Measurements from ENCODE around the gene FAM47A. TPM values are rescaled to one million over a fixed set of nuclear protein-coding genes. Genes with fewer than 3 reads are reported as not detected.

The FAM47A gene
- not detected for polyA plus RNA-seq (2012; ENCODE audit: insufficient read depth, insufficient read length)

- no peak for DNase-seq (ENCODE audit: low read depth, low spot score)
Observed at GRCh38 chrX:34132028-34132427, at the start of gene FAM47A. TSS of gene FAM47A (minus strand) at chrX:34132314. CDS start at chrX:34132278, 36 bp downstream.

GRCh38 chrX:34147345-34147744 is 15.2 kb upstream of the FAM47A start:
- no peak overlapping the region for H3K4me3 ChIP-seq (ENCODE audit: low read length)
- no peak for DNase-seq (ENCODE audit: low read depth, low spot score)

More at GRCh38 chrX:34132028-34132427, at the start of gene FAM47A:
- no peak within 1 kb of the TSS for H3K4me3 ChIP-seq (ENCODE audit: low read length)

DNA sequence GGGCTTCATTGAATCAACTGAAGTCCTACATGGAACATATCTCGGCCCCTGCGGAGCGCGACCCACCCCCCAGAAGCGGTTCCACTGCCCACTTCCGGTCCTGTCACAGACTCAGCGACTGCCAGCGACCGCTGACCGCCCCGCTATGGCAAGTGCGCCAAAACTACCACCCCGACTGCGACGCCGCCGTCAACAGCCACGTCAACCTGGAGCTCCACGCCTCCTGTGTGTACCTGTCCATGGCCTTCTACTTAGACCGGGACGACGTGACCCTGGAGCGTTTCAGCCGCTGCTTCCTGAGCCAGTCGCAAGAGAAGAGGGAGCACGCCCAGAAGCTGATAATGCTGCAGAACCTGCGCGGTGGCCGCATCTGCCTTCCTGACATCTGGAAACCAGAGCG is 14.8 kb upstream of the FAM47A start:
- no peak overlapping the region for H3K4me3 ChIP-seq (ENCODE audit: low read length)
- no peak for DNase-seq (ENCODE audit: low read depth, low spot score)

DNA sequence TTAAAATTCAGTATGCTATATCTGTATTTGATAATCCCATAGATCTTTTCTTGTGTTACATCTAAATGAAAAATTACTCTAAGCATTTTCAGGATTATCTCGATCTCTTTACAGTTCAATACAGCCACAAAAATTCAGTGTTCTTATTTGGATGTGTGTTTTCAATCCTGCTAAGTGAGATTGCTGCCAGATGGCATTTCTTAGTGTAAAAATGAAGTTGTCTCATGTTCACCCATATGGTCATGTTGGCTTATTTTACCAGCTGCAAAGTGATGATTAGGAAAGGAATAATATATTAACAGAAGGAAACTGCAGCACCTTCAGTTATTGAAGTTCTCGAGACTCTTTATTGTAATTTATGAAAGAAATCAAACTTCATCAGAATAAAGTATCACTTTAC is 12.1 kb upstream of the FAM47A start:
- no peak overlapping the region for H3K4me3 ChIP-seq (ENCODE audit: low read length)
- no peak for DNase-seq (ENCODE audit: low read depth, low spot score)

DNA sequence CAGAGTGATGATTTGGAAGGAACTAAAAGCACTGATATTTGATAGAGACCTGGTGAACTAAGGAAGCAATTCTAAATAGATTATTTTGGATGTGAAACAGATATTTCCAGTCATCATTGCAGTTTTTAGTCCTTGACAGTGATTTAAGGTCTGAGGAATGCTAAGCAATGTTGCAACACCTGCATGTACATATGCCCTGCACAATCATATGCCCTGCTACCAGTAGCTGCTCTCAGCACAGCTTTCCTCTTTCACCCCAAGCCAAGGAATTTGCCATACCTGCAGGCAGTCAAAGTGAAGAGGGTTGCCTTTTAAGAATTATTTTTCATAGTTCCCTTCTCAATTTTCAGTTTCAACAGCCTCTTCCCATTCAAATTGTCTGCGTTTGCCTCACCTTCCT is 8.7 kb upstream of the FAM47A start:
- H3K4me3 ChIP-seq (ENCODE audit: low read length), result no peak overlapping the region
- DNase-seq (ENCODE audit: low read depth, low spot score), result no peak

DNA sequence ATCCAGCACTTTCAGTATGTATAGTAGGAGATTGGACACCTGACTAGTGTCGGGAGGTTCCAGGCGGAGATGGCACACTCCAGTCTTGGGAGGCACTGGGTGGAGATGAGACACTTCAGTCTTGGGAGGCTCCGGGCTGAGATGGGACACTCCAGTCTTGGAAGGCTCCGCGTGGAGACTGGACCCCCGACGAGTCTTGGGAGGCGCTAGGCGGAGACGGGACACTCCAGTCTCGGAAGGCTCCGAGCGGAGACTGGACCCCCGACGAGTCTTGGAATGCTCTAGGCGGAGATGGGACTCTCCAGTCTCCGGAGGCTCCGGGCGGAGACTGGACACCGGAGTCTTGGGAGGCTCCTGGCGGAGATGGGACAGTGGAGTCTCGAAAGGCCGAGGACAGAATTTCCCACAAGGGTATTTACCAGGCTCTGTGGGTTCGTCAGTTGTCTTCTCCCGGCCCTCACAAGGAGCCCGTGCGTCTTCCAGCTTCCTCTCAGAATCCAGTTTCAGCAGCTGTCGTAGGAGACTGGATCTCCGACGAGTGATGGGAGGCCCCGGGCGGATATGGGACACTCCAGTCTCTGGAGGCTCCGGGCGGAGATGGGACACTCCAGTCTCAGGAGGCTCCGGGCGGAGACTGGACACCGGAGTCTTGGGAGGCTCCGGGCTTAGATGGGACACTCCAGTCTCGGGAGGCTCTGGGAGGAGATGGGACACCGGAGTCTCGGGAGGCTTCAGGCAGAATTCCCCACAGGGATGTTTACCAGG is 952 bp downstream of the FAM47A start:
- no peak overlapping the region for H3K4me3 ChIP-seq (ENCODE audit: low read length)
- DNase-seq (ENCODE audit: low read depth, low spot score), result no peak

GRCh38 chrX:34130501-34130900 is 1.6 kb downstream of the FAM47A start:
- H3K4me3 ChIP-seq (ENCODE audit: low read length), result no peak overlapping the region
- no peak for DNase-seq (ENCODE audit: low read depth, low spot score)

GRCh38 chrX:34126011-34126410 is 6.1 kb downstream of the FAM47A start:
- H3K4me3 ChIP-seq (ENCODE audit: low read length), result no peak overlapping the region

GRCh38 chrX:34119122-34119521 is 13.0 kb downstream of the FAM47A start:
- H3K4me3 ChIP-seq (ENCODE audit: low read length), result no peak overlapping the region
- DNase-seq (ENCODE audit: low read depth, low spot score), result no peak

More at GRCh38 chrX:34126011-34126410, 6.1 kb downstream of the FAM47A start:
- DNase-seq (ENCODE audit: low read depth, low spot score), result no peak

DNA sequence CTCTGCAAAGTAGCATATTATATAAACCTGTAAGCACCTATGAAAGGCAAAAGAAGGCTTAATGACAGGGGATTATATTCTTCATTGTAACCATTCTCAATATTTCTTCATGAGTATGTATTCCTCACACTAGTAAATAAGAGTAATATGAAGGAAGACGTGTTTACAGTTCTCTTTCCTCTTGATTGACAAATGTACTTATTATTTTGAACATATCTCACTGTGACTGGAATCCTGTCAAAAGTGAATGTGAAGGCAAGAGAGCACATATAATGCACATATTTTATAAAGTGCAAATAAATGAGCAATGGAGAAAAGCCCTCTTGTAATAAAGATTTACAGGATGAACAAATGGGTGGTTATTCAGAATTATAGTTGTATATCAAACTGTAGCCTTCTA is 19.7 kb downstream of the FAM47A start:
- no peak overlapping the region for H3K4me3 ChIP-seq (ENCODE audit: low read length)
- DNase-seq (ENCODE audit: low read depth, low spot score), result no peak

Measured in Jurkat, Clone E6-1 (cell line).